Naive B cell (primary cell): ENCODE measurements around the gene MGLL. TPM values are rescaled to one million over a fixed set of nuclear protein-coding genes. Genes with fewer than 3 reads are reported as not detected.

Experiments used
- ATAC-seq, 2 donors: fragments of 150-1000 bp; cut with Tn5 transposase; 2 replicates each; pipeline ENCODE4 v1.10.0; 2021; ENCODE audit warnings: low read depth in 2 of 2, mild to moderate bottlenecking in 2 of 2, moderate library complexity in 2 of 2
- DNase-seq: peaks from one replicate; pipeline ENCODE4 v3.0.0; 2022
- H3K27ac Mint-ChIP-seq, 6 donors: one replicate each; pipeline ENCODE4 v1.8.0; 2020 to 2022; ENCODE audit warnings: mild to moderate bottlenecking in 6 of 6, mixed read lengths in 6 of 6, moderate library complexity in 5 of 6, inconsistent platforms in 2 of 6
- H3K27me3 Mint-ChIP-seq, 3 donors: one replicate each; pipeline ENCODE4 v1.8.0; 2021 to 2022; ENCODE audit warnings: mixed read lengths in 3 of 3, mild to moderate bottlenecking in 1 of 3
- H3K36me3 Mint-ChIP-seq, 2 donors: one replicate each; pipeline ENCODE4 v1.8.0; 2020 to 2022; ENCODE audit warnings: mixed read lengths in 2 of 2, inconsistent platforms in 1 of 2, mild to moderate bottlenecking in 1 of 2
- H3K4me1 Mint-ChIP-seq, 3 donors: one replicate each; pipeline ENCODE4 v1.8.0; 2020 to 2022; ENCODE audit warnings: mixed read lengths in 3 of 3, inconsistent platforms in 1 of 3, mild to moderate bottlenecking in 1 of 3, moderate library complexity in 1 of 3
- H3K4me3 Mint-ChIP-seq, 8 donors: one replicate each; pipeline ENCODE4 v1.8.0; 2020 to 2022; ENCODE audit warnings: mild to moderate bottlenecking in 8 of 8, mixed read lengths in 8 of 8, moderate library complexity in 8 of 8, inconsistent platforms in 2 of 8
- H3K9me3 Mint-ChIP-seq, 7 donors: one replicate each; pipeline ENCODE4 v1.8.0; 2020 to 2022; ENCODE audit warnings: mixed read lengths in 7 of 7, mild to moderate bottlenecking in 5 of 7, inconsistent platforms in 2 of 7, moderate library complexity in 1 of 7
- polyA plus RNA-seq, 6 donors: library from polyadenylated mRNA; unstranded; fragments of 300-500 nt; fragmentation: Illumina TruSeq; gene quantifications; one replicate each; pipeline ENCODE4 v1.2.3, GENCODE V29; 2021; ENCODE audit warnings: low read depth in 6 of 6

MGLL gene
- polyA plus RNA-seq, 6 donors from 2014 or later, result 0.40 to 3.6 (median 1.3) TPM; not detected in 1

DNA sequence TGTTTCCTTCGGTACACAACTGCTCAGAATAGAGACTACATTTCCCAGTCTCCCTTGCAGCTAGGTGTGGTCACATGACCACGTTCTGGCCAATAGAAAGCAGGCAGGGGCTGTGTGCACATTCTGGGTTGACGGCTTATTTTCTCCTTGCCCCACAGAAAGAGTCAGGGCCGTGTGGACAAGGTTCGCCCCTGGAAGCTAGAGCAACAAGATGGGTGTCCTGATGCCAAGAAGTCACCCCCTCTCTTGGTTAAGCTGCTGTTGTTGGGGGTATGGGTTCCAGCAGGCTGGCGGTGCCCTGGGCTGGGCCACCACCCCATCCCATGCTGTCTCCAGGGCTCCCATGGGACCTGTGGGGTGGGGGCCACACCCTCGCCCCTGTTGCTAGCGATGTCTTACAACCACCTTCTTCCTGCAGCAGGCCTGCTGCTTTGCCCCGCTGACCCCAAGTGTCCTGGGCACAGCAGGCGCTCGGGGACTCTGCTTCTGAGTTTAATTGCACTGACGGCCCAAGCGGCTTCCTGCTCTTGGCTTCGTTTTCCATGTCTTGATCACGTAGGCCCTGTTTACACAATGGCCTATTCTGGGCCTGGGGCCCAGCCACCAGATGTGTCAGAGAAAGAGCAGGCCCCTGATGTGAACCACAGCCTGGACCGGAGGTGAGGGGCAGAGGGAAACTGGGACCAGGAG is 124.6 kb downstream of the MGLL start:
- Mint-ChIP-seq H3K9me3 (peaks cover 0 to 1% (median 0%) of the 10 kb centered on the region in 7 donors), H3K27me3 (peaks cover 0 to 9% (median 0%) of the 10 kb centered on the region in 3 donors), H3K36me3 (no peaks in the 10 kb centered on the region), H3K4me1 (peaks cover 10 to 19% (median 18%) of the 10 kb centered on the region in 3 donors), H3K27ac (peak overlapping the region; percentile 7 to 82 (median 52)), H3K4me3 (peak overlapping the region in 7 of 8 donors; percentile 60 to 84 (median 66))
- ATAC-seq (peak; percentile 87 to 95), DNase-seq (peak; percentile 60)

DNA sequence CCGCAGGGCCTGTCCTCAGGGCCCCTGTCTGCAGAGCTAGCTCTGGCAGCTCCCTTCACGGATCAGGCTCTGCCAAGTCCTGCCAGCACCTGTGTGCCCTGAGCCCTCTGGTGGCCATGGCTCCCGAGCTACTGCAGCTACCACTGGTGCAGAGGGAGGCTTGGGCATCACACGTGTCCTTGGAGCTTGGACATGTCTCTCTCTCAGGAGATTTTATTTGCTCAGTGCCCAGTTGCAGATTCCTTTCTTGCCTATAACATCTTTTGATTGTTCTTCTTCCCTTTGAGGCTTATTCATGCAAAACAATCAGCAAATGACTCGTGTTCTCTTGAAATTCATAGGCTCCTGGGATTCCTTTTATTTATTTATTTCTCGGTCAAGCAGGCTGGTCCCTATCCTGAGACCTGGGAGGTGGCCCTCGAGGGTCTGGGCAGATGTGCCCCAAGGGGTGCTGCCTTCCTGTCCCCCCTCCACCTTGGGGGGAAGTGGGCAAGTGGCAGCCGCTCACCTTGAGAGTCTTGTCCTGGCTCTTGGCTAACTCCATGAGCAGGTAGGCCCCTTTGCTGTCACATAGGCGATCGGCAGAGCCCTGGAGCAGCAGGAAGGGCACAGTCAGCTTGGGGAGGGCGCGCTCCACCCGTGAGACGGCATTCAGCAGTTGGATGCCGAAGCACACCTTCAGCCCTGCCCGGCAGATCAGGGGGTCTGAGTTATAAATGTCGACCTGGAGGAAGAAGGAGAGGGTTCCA is 127.7 kb downstream of the MGLL start:
- Mint-ChIP-seq H3K4me3 (no peak overlapping the region), H3K27me3 (peaks cover 0 to 11% (median 0%) of the 10 kb centered on the region in 3 donors), H3K4me1 (peaks cover 15 to 29% (median 22%) of the 10 kb centered on the region in 3 donors), H3K36me3 (no peaks in the 10 kb centered on the region), H3K9me3 (peaks cover 0 to 1% (median 0%) of the 10 kb centered on the region in 7 donors), H3K27ac (peak overlapping the region in 1 of 6 donors; percentile 12)
- ATAC-seq, result peak; percentile 20 to 27
- no peak for DNase-seq

DNA sequence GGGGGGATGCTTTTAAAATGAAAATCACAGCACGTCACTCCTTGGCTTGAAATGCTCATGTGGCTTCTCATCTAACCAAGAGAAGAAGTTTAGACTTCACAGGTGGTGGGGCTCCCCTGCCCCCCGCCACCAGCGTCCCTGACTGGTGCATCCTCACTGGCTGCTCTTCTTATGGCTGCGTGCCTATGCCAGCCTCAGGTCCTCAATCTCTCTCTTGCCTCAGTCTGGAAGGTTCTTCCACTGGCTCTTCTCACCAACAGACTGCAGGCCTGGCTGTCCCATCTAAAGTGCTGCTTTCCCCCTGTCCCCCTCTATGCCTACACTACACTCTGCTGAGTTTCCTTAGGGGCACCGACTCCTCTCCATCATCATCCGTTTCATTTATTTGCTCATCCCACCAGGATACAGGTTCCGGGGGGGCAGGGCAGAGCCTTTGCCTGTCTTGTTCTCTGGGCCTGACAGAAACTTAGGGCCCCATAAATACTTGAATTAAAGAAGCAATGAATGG is 128.9 kb downstream of the MGLL start:
- no peaks in the 10 kb centered on the region for H3K36me3 Mint-ChIP-seq
- ATAC-seq (no peak), DNase-seq (no peak)
- no peaks in the 10 kb centered on the region for H3K9me3 Mint-ChIP-seq
- no peak overlapping the region for H3K27ac Mint-ChIP-seq
- peaks cover 0 to 11% (median 0%) of the 10 kb centered on the region in 3 donors for H3K27me3 Mint-ChIP-seq
- H3K4me1 Mint-ChIP-seq, result peaks cover 15 to 27% (median 22%) of the 10 kb centered on the region in 3 donors
- no peak overlapping the region for H3K4me3 Mint-ChIP-seq

DNA sequence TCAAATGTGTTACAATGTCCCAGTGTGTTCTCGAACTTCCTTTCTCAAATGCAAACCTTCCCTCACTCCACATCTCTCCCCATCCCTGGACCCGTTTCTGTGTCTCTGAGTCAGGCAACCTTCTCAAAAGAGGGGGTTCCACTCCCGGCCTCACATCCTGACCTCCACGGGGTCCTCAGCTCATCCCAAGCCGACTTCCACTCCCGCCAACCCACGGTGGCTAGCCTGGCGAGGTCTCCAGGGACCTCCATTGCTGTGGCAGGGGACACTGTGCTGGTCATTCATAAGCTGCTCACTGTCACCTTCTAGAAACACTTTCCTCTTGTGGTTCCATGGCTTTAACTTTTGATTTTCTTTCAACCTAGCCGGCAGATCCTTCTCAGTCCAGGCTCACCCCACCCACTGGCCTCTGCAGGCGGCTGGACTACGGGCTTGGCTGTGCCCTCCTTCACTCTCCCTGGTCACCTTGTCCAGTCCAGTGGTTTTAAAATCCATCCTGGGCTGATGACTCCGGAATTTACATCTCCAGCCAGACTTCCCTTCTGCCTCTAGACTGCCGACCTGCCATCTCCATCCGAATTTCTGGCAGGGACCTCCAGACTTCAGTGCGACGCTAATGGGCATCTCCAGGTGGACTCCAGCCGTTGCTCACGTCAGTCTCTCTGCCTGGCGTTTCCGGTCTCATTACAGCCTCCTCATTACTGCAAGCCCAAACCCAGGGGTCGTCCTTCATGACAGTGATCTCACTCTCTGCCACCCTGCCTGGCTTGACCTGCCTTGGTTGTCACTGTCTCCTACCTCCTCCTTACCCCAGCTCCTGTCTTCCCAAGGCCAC is 129.6 kb downstream of the MGLL start:
- no peaks in the 10 kb centered on the region for H3K9me3 Mint-ChIP-seq
- ATAC-seq (no peak), DNase-seq (no peak)
- H3K36me3 Mint-ChIP-seq, result no peaks in the 10 kb centered on the region
- peaks cover 0 to 11% (median 0%) of the 10 kb centered on the region in 3 donors for H3K27me3 Mint-ChIP-seq
- peak overlapping the region in 1 of 6 donors; percentile 69 for H3K27ac Mint-ChIP-seq
- H3K4me3 Mint-ChIP-seq, result no peak overlapping the region
- peaks cover 11 to 21% (median 17%) of the 10 kb centered on the region in 3 donors for H3K4me1 Mint-ChIP-seq

DNA sequence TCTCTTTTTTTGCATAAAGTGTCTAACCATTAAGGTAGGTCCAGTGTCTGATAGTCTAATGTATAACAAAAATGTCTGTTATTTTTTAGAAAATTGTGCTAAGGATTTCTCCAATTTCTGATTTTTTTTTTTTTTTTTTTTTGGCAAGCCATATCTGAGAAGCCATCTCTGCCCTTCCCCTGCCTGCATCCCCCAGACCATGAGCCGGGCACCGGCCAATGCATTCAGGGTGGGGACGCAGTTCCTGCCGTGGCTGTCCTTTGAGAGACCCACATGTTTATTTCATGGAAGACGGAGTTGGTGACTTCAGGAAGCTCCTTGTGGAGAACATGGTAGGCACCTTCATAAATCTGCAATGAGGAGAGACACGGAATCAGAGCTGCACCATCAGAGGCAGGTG is 130.3 kb downstream of the MGLL start:
- no peak overlapping the region for H3K4me3 Mint-ChIP-seq
- H3K36me3 Mint-ChIP-seq, result no peaks in the 10 kb centered on the region
- H3K4me1 Mint-ChIP-seq, result peaks cover 5 to 17% (median 12%) of the 10 kb centered on the region in 3 donors
- H3K27me3 Mint-ChIP-seq, result peaks cover 0 to 11% (median 0%) of the 10 kb centered on the region in 3 donors
- H3K27ac Mint-ChIP-seq, result peak overlapping the region in 1 of 6 donors; percentile 26
- H3K9me3 Mint-ChIP-seq, result no peaks in the 10 kb centered on the region
- DNase-seq (no peak), ATAC-seq (no peak)

DNA sequence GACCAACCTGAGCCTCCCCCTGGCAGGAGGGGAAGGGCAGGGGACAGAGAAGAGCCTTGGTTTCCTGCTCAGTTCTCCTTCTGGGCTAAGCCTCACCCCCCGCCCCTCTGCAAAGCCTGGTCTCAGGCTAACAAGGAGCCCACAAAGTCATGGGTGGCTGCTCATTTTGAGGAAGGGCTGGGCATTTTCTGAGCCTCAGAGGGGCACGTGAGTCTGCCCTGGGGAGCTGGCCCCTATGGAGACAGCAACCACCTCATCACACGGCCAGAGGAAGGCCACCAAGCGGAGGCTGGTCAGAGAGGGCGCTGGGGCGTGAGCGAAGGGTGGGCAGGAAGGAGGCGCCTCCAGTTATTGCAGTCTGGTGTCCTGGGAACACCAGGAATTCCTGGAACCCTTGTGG is 130.8 kb downstream of the MGLL start:
- H3K27ac Mint-ChIP-seq, result peak overlapping the region in 2 of 6 donors; percentile 49 to 70
- no peaks in the 10 kb centered on the region for H3K9me3 Mint-ChIP-seq
- DNase-seq (no peak), ATAC-seq (peak; percentile 48 to 53)
- no peaks in the 10 kb centered on the region for H3K36me3 Mint-ChIP-seq
- peaks cover 5 to 16% (median 12%) of the 10 kb centered on the region in 3 donors for H3K4me1 Mint-ChIP-seq
- H3K27me3 Mint-ChIP-seq, result peaks cover 0 to 11% (median 0%) of the 10 kb centered on the region in 3 donors
- H3K4me3 Mint-ChIP-seq, result peak overlapping the region in 1 of 8 donors; percentile 42

DNA sequence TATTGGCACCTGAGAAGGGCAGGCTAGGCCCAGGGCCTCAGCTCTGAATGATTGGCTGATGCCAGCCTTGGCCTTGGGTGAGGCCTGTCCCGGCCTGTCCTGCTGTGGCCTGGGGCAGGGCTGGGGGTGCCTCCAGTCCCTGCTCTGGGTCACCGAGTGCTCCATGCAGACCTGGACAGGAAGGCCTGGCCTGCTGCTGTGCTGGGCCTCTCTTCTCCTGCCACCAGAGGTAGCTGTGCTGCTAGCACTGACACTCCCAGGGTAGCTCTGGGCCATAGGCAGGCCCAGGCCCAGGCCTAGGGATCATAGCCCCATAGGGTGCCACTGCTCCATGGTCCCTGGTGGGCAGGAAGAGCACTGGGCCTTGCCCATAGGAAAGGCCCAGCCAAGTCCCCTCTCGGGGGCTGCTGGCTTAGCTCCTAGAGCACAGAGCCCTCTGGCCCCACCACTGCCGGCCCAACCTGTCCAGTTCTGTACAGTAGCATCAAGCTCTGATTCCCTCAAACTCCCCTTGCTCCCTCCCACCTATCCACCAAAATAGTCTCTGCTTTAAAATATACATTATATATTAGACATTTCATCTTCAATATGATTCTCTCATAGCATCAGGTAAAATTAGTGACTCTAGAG is 131.4 kb downstream of the MGLL start:
- no peaks in the 10 kb centered on the region for H3K9me3 Mint-ChIP-seq
- H3K36me3 Mint-ChIP-seq, result no peaks in the 10 kb centered on the region
- H3K4me3 Mint-ChIP-seq, result no peak overlapping the region
- DNase-seq (no peak), ATAC-seq (peak in 1 of 2 donors; percentile 37)
- peaks cover 5 to 16% (median 12%) of the 10 kb centered on the region in 3 donors for H3K4me1 Mint-ChIP-seq
- H3K27ac Mint-ChIP-seq, result no peak overlapping the region
- H3K27me3 Mint-ChIP-seq, result peaks cover 0 to 11% (median 0%) of the 10 kb centered on the region in 3 donors

DNA sequence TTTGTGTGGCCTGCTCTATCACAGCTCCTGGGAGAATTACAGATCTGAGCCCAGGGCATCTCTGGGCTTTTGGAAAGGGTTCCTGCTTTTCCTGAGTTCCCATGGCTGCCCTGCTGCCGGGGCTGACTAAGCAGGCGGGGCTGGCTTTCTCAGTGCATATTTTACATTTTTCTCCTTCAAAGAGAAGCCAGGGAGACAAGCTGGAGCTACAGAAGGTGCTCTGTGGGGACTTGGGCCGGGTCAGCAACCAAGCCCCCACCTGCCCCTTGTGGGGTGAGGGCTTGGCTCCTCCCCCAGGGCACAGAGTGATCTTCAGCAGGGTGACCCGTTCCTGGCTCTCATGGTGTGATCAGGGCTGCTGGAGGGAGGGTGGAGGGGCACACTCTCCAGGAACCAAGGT is 132.2 kb downstream of the MGLL start:
- no peak for ATAC-seq
- no peaks in the 10 kb centered on the region for H3K36me3 Mint-ChIP-seq
- H3K4me3 Mint-ChIP-seq, result no peak overlapping the region
- no peaks in the 10 kb centered on the region for H3K9me3 Mint-ChIP-seq
- H3K4me1 Mint-ChIP-seq, result peaks cover 5 to 16% (median 12%) of the 10 kb centered on the region in 3 donors
- H3K27ac Mint-ChIP-seq, result peak overlapping the region in 1 of 6 donors; percentile 14
- H3K27me3 Mint-ChIP-seq, result peaks cover 0 to 11% (median 0%) of the 10 kb centered on the region in 3 donors
- DNase-seq, result no peak

DNA sequence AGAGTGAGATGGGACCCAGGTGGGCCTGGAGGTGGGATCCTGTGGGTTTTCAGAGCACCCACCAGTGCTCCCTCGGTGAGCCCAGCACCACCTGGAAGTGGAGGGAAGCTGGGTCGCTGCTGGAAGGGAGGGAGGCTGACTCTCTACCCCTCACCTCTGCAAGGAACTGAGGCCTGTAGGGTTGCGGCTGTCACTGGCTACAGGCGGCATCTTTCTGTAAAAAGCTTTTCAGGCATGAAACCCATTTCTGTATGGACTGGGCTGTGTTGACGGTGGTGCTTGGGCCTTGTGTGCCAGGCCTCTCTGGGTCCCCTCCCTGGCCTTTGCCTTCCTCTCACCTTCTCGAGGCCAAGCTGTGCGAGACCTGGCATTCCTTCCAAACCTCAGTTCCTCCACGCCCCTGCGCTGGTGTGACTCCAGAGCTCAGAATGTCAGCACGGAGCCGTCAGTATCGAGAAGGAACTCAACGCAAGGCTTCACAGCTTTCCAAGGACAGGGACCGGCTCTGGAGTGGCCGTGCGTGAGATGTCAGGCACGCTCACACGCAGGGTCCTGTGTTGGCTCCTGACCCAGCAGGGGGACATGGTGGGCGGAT is 133.0 kb downstream of the MGLL start:
- no peaks in the 10 kb centered on the region for H3K36me3 Mint-ChIP-seq
- H3K4me3 Mint-ChIP-seq, result no peak overlapping the region
- H3K27ac Mint-ChIP-seq, result no peak overlapping the region
- H3K27me3 Mint-ChIP-seq, result peaks cover 0 to 11% (median 0%) of the 10 kb centered on the region in 3 donors
- H3K9me3 Mint-ChIP-seq, result no peaks in the 10 kb centered on the region
- DNase-seq (no peak), ATAC-seq (no peak)
- peaks cover 5 to 16% (median 12%) of the 10 kb centered on the region in 3 donors for H3K4me1 Mint-ChIP-seq

DNA sequence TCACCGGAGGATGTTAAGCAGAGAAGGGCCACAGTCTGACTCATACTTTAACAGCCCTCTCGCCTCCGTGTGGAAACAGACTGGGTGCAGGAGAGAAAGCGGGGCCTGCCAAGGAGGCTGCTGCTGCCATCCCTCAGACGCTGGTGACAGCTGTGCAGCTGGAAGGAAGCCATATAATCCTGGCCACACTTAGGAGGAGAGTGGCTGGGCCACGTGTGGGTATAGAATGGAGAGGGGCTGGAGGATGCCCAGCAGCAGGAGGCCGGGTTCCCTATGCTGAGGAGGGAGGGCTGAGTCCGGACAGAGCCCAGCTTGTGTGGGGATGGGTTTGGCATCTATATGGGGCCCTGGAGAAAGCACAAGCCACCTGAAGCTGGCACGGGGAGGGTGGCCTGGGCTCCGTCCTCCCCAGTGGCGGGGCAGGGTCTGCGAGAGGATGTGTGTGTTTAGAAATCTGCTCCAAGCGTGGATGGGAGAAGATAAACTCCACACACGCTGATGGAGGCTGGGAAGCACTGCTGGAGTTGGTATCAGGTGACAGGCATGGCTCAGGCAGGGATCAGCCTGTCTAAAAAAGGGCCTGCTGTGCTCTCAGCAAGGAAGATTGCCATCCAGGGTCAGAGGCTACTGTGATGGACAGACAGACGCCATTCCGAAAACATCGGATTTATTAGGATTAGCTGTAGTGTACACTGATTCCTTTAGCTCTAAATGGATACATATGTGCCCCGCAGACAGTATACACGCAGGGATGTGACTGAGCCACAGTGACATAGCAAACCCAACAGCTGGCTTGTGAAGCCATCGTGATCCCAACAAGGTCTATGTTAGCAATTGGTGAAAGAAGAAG is 133.7 kb downstream of the MGLL start:
- DNase-seq, result no peak
- Mint-ChIP-seq H3K36me3 (no peaks in the 10 kb centered on the region), H3K9me3 (no peaks in the 10 kb centered on the region), H3K4me3 (no peak overlapping the region), H3K27ac (no peak overlapping the region), H3K4me1 (peaks cover 5 to 19% (median 12%) of the 10 kb centered on the region in 3 donors), H3K27me3 (peaks cover 0 to 11% (median 0%) of the 10 kb centered on the region in 3 donors)
- no peak for ATAC-seq

DNA sequence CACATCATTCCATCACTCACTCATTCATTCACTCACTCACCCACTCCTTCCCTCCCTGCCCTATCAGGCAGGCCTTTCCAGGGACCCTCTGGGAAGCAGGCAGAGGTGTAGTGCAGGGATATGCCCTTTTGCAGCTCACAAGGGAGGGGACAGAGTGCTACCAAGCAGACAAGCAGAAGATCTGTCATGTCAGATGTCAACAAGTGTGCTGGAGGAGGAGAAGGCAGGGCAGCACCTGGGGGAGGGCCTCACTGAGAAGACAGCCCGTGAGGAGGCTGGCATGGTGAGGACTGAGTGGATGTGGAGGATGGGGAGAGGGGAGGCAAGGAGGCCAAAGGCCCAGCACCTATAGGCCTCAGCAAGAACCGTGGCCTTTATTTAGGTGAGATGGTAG is 134.3 kb downstream of the MGLL start:
- no peaks in the 10 kb centered on the region for H3K36me3 Mint-ChIP-seq
- ATAC-seq (no peak), DNase-seq (no peak)
- no peak overlapping the region for H3K27ac Mint-ChIP-seq
- no peak overlapping the region for H3K4me3 Mint-ChIP-seq
- no peaks in the 10 kb centered on the region for H3K9me3 Mint-ChIP-seq
- peaks cover 0 to 5% (median 0%) of the 10 kb centered on the region in 3 donors for H3K27me3 Mint-ChIP-seq
- H3K4me1 Mint-ChIP-seq, result peaks cover 5 to 19% (median 7%) of the 10 kb centered on the region in 3 donors
